Measurements from ENCODE around the gene ATG2A. TPM values are rescaled to one million over a fixed set of nuclear protein-coding genes. Genes with fewer than 3 reads are reported as not detected.

The ATG2A gene
- total and polyA plus RNA-seq, 2 donors (not counting 3 experiments of a cell fraction or from before 2014, with no cell fraction given), result 13.4 to 24.3 TPM

- Histone ChIP-seq H3K79me2 (ENCODE audit: control insufficient read depth, insufficient read depth, low read length) (no peaks in the 10 kb centered on the region), H3K36me3 (ENCODE audit: control insufficient read depth in 2 of 2, extremely low read depth in 1 of 2, insufficient read depth in 2 of 2, low read length in 2 of 2) (no peaks in the 10 kb centered on the region), H4K20me1 (replicated peaks; ENCODE audit: control insufficient read depth, extremely low read depth, insufficient read depth, low read length) (no peaks in the 10 kb centered on the region), H3K27me3 (ENCODE audit: control insufficient read depth in 2 of 2, insufficient read depth in 2 of 2, low read length in 2 of 2) (peaks cover 16 to 24% of the 10 kb centered on the region in 2 experiments), H3K4me3 (replicated peaks in 1 of 3; ENCODE audit: insufficient read depth in 1 of 3, low read depth in 1 of 3, low read length in 3 of 3) (no peak overlapping the region), H3K9me3 (replicated peaks; ENCODE audit: control insufficient read depth, insufficient read depth, low read length) (no peaks in the 10 kb centered on the region), H3K9me1 (replicated peaks; ENCODE audit: control insufficient read depth, extremely low read depth, insufficient read depth, low read length) (no peaks in the 10 kb centered on the region), H2AFZ (ENCODE audit: low read depth, low read length) (no peak overlapping the region), H3K9ac (replicated peaks; ENCODE audit: extremely low read depth, insufficient read depth, low read length) (no peak overlapping the region), H3K27ac (ENCODE audit: insufficient read depth, low read depth, low read length) (no peak overlapping the region), H3K4me2 (ENCODE audit: insufficient read depth, low read length) (no peak overlapping the region), H3K4me1 (ENCODE audit: control insufficient read depth, extremely low read depth, insufficient read depth, low read length) (no peaks in the 10 kb centered on the region)
- CTCF ChIA-PET, result interaction anchor here (1.1 to 1.6 kb wide), 3 partner anchors 9 to 60 kb away, joined by 4 to 5 read pairs (median 4); partner anchors contain the start of gene ARL2
- dilution Hi-C loops (cut with MboI; ENCODE audit: extremely low pct_ligation_motif_present, low sequenced_read_pairs) (no loop called here), intact Hi-C loops (cut with micrococcal nuclease) (no loop called here)
- TF ChIP-seq POLR2A (IDR thresholded peaks at IDR 0.05; ENCODE audit: low read depth, low read length) (no peak), FOS (IDR thresholded peaks at IDR 0.05; ENCODE audit: borderline replicate concordance, insufficient read depth, low read length) (no peak), JUN (IDR thresholded peaks at IDR 0.05; ENCODE audit: borderline replicate concordance, insufficient read depth, insufficient read length, low read depth) (no peak), CTCF (IDR thresholded peaks at IDR 0.05; ENCODE audit: extremely low read depth in 1 of 2, insufficient read depth in 1 of 2, low read depth in 1 of 2, low read length in 2 of 2) (no peak), MYC (IDR thresholded peaks at IDR 0.05; ENCODE audit: low read depth, low read length) (no peak)
- FAIRE-seq (no peak), DNase-seq (ENCODE audit: low read depth, low spot score) (no peak)
- POLR2A ChIA-PET, result no interaction called here
- BruUV-seq (replicated peaks), result no TSS peak
Measured at GRCh38 chr11:64954201-64954600, 37.2 kb upstream of the ATG2A start.

- Histone ChIP-seq H3K9me1 (replicated peaks; ENCODE audit: control insufficient read depth, extremely low read depth, insufficient read depth, low read length) (no peaks in the 10 kb centered on the region), H3K27ac (ENCODE audit: insufficient read depth, low read depth, low read length) (no peak overlapping the region), H3K79me2 (ENCODE audit: control insufficient read depth, insufficient read depth, low read length) (no peaks in the 10 kb centered on the region), H4K20me1 (replicated peaks; ENCODE audit: control insufficient read depth, extremely low read depth, insufficient read depth, low read length) (no peaks in the 10 kb centered on the region), H3K27me3 (ENCODE audit: control insufficient read depth in 2 of 2, insufficient read depth in 2 of 2, low read length in 2 of 2) (peaks cover 17 to 27% of the 10 kb centered on the region in 2 experiments), H3K9ac (replicated peaks; ENCODE audit: extremely low read depth, insufficient read depth, low read length) (no peak overlapping the region), H3K4me3 (replicated peaks in 1 of 3; ENCODE audit: insufficient read depth in 1 of 3, low read depth in 1 of 3, low read length in 3 of 3) (no peak overlapping the region), H3K36me3 (ENCODE audit: control insufficient read depth in 2 of 2, extremely low read depth in 1 of 2, insufficient read depth in 2 of 2, low read length in 2 of 2) (no peaks in the 10 kb centered on the region), H2AFZ (ENCODE audit: low read depth, low read length) (no peak overlapping the region), H3K9me3 (replicated peaks; ENCODE audit: control insufficient read depth, insufficient read depth, low read length) (no peaks in the 10 kb centered on the region), H3K4me2 (ENCODE audit: insufficient read depth, low read length) (no peak overlapping the region), H3K4me1 (ENCODE audit: control insufficient read depth, extremely low read depth, insufficient read depth, low read length) (no peaks in the 10 kb centered on the region)
- TF ChIP-seq POLR2AphosphoS5 (IDR thresholded peaks at IDR 0.05; ENCODE audit: insufficient read depth, low read depth, low read length) (no peak), JUN (IDR thresholded peaks at IDR 0.05; ENCODE audit: borderline replicate concordance, insufficient read depth, insufficient read length, low read depth) (no peak), GATA2 (IDR thresholded peaks at IDR 0.05; ENCODE audit: insufficient read depth, insufficient read length, low read depth, low read length) (no peak), MYC (IDR thresholded peaks at IDR 0.05; ENCODE audit: low read depth, low read length) (no peak), EZH2 (IDR thresholded peaks at IDR 0.05; ENCODE audit: borderline replicate concordance, low read depth, low read length, severe bottlenecking) (no peak), POLR2A (IDR thresholded peaks at IDR 0.05; ENCODE audit: low read depth, low read length) (no peak), MAX (IDR thresholded peaks at IDR 0.05; ENCODE audit: insufficient read depth, insufficient read length) (no peak), FOS (IDR thresholded peaks at IDR 0.05; ENCODE audit: borderline replicate concordance, insufficient read depth, low read length) (no peak), CTCF (IDR thresholded peaks at IDR 0.05; ENCODE audit: extremely low read depth in 1 of 2, insufficient read depth in 1 of 2, low read depth in 1 of 2, low read length in 2 of 2) (no peak)
- dilution Hi-C loops (cut with MboI; ENCODE audit: extremely low pct_ligation_motif_present, low sequenced_read_pairs) (no loop called here), intact Hi-C loops (cut with micrococcal nuclease) (no loop called here)
- FAIRE-seq (no peak), DNase-seq (ENCODE audit: low read depth, low spot score) (no peak)
- POLR2A ChIA-PET, result no interaction called here
- BruUV-seq (replicated peaks), result no TSS peak
- CTCF ChIA-PET, result interaction anchor here (0.8 kb wide), 1 partner anchor 12 kb away, joined by 3 read pairs; no protein-coding TSS in a partner anchor
Measured at GRCh38 chr11:64951529-64951928, 34.5 kb upstream of the ATG2A start.
